DOHH2 (cell line): Measurements from ENCODE around the gene COL23A1.

ENCODE experiments used
- H3F3A ChIP-seq: fragments of 200-600 bp; sonication (generic), shearing (Covaris generic); 2 replicates; pipeline ENCODE4 v1.6.0; 2016; ENCODE audit warnings: antibody characterized with exemption, mild to moderate bottlenecking; ENCODE audit not compliant: control insufficient read depth, insufficient read depth
- H3K27ac ChIP-seq: fragments of 200-600 bp; sonication (generic); 2 replicates; pipeline ENCODE4 v1.5.1; 2014; ENCODE audit warnings: low read depth, mild to moderate bottlenecking, low read length, moderate library complexity
- H3K27me3 ChIP-seq: fragments of 200-600 bp; sonication (generic); 2 replicates; pipeline ENCODE4 v1.6.1; 2014; ENCODE audit warnings: mild to moderate bottlenecking, low read length, mixed read lengths; ENCODE audit not compliant: control insufficient read depth
- H3K36me3 ChIP-seq: fragments of 200-600 bp; sonication (generic); 2 replicates; pipeline ENCODE4 v1.6.1; 2014; ENCODE audit warnings: mild to moderate bottlenecking, low read length, moderate library complexity, mixed read lengths; ENCODE audit not compliant: control insufficient read depth
- H3K4me1 ChIP-seq: fragments of 200-600 bp; sonication (generic); 2 replicates; pipeline ENCODE4 v1.6.1; 2014; ENCODE audit warnings: mild to moderate bottlenecking, low read length, mixed read lengths; ENCODE audit not compliant: control insufficient read depth
- H3K4me2 ChIP-seq: fragments of 200-600 bp; sonication (generic); 2 replicates; pipeline ENCODE4 v1.6.0; 2014; ENCODE audit warnings: mild to moderate bottlenecking, low read length, moderate library complexity
- H3K4me3 ChIP-seq: fragments of 200-600 bp; sonication (generic); 2 replicates; pipeline ENCODE4 v1.5.1; 2014; ENCODE audit warnings: mild to moderate bottlenecking, low read length, mixed read lengths
- H3K79me2 ChIP-seq: fragments of 200-600 bp; sonication (generic); 2 replicates; pipeline ENCODE4 v1.6.1; 2014; ENCODE audit warnings: mild to moderate bottlenecking, low read length, mixed read lengths; ENCODE audit not compliant: control insufficient read depth
- H3K9me2 ChIP-seq: fragments of 200-600 bp; sonication (generic); replicated peaks from 2 replicates; pipeline ENCODE4 v1.6.1; 2014; ENCODE audit warnings: mild to moderate bottlenecking, low read length, mixed read lengths; ENCODE audit not compliant: control insufficient read depth
- H3K9me3 ChIP-seq: fragments of 200-600 bp; sonication (generic); 2 replicates; pipeline ENCODE4 v1.6.1; 2014; ENCODE audit warnings: antibody characterized with exemption, low read length, mixed read lengths; ENCODE audit not compliant: control insufficient read depth, insufficient read depth
- H4K20me1 ChIP-seq: fragments of 200-600 bp; sonication (generic); 2 replicates; pipeline ENCODE4 v1.6.0; 2014; ENCODE audit warnings: low read depth, mild to moderate bottlenecking, antibody characterized with exemption, low read length, moderate library complexity; ENCODE audit not compliant: control insufficient read depth, insufficient read depth
- CTCF ChIP-seq: fragments of 200-600 bp; sonication (generic); IDR thresholded peaks from one replicate; pipeline ENCODE4 v1.5.1; 2014; ENCODE audit warnings: antibody characterized with exemption, mild to moderate bottlenecking, low read depth, low read length; ENCODE audit not compliant: poor library complexity, severe bottlenecking
- EZH2phosphoT487 ChIP-seq: fragments of 200-600 bp; sonication (generic); IDR thresholded peaks from 2 replicates; pipeline ENCODE4 v1.6.1; 2017; ENCODE audit warnings: borderline replicate concordance, mild to moderate bottlenecking, antibody characterized with exemption, low read length, moderate library complexity, mixed read lengths

The COL23A1 gene

GRCh38 chr5:178457471-178457870, 132.7 kb downstream of the COL23A1 start:
- no peak overlapping the region for H3K4me2 ChIP-seq
- no peaks in the 10 kb centered on the region for H3K36me3 ChIP-seq
- H3K27me3 ChIP-seq: peaks cover 7% of the 10 kb centered on the region; the same call in 1 of the 2 replicates
- H3K9me2 ChIP-seq: no peaks in the 10 kb centered on the region
- H3K4me3 ChIP-seq: no peak overlapping the region
- no peak overlapping the region for H3K27ac ChIP-seq
- H4K20me1 ChIP-seq: no peaks in the 10 kb centered on the region
- no peaks in the 10 kb centered on the region for H3K79me2 ChIP-seq
- no peaks in the 10 kb centered on the region for H3K9me3 ChIP-seq
- no peaks in the 10 kb centered on the region for H3K4me1 ChIP-seq
- TF ChIP-seq CTCF: no peak
- no peak for TF ChIP-seq EZH2phosphoT487
- H3F3A ChIP-seq: no peaks in the 10 kb centered on the region

GRCh38 chr5:178455480-178455835, 134.7 kb downstream of the COL23A1 start:
- H3F3A ChIP-seq: no peaks in the 10 kb centered on the region
- no peak for TF ChIP-seq EZH2phosphoT487
- TF ChIP-seq CTCF: no peak
- H3K4me1 ChIP-seq: no peaks in the 10 kb centered on the region
- no peak overlapping the region for H3K4me2 ChIP-seq
- no peaks in the 10 kb centered on the region for H4K20me1 ChIP-seq
- H3K36me3 ChIP-seq: no peaks in the 10 kb centered on the region
- peaks cover 7% of the 10 kb centered on the region; the same call in 1 of the 2 replicates for H3K27me3 ChIP-seq
- H3K27ac ChIP-seq: no peak overlapping the region
- no peaks in the 10 kb centered on the region for H3K79me2 ChIP-seq
- H3K9me2 ChIP-seq: no peaks in the 10 kb centered on the region
- no peaks in the 10 kb centered on the region for H3K9me3 ChIP-seq
- no peak overlapping the region for H3K4me3 ChIP-seq

- no peaks in the 10 kb centered on the region for H3K9me3 ChIP-seq
- H3K9me2 ChIP-seq: no peaks in the 10 kb centered on the region
- H3K27me3 ChIP-seq: peaks cover 7% of the 10 kb centered on the region; the same call in 1 of the 2 replicates
- H3F3A ChIP-seq: no peaks in the 10 kb centered on the region
- H3K4me1 ChIP-seq: no peaks in the 10 kb centered on the region
- H4K20me1 ChIP-seq: no peaks in the 10 kb centered on the region
- no peak overlapping the region for H3K4me3 ChIP-seq
- TF ChIP-seq CTCF: no peak
- TF ChIP-seq EZH2phosphoT487: no peak
- H3K4me2 ChIP-seq: no peak overlapping the region
- H3K79me2 ChIP-seq: no peaks in the 10 kb centered on the region
- H3K36me3 ChIP-seq: no peaks in the 10 kb centered on the region
- no peak overlapping the region for H3K27ac ChIP-seq
Measured at GRCh38 chr5:178454821-178455479, 135.2 kb downstream of the COL23A1 start.
